Transverse colon (tissue), 4 donors: ENCODE data around the gene ZGRF1. TPM values are rescaled to one million over a fixed set of nuclear protein-coding genes. Genes with fewer than 3 reads are reported as not detected.
"Not testable (repeated sequence)": the region's sequence is repeated elsewhere in the genome, so short reads cannot be mapped to it uniquely, and the experiment has no call there.

Experiments
- DNase-seq: peaks from one replicate; pipeline ENCODE4 v3.0.0-alpha.2; 2019
- H3K27ac ChIP-seq, 4 donors: fragments of 200-600 bp; sonication (generic); 2 replicates each; pipeline ENCODE4 v1.5.1; 2016 to 2018; ENCODE audit warnings: inconsistent platforms in 4 of 4
- H3K27me3 ChIP-seq: fragments of 200-600 bp; sonication (generic); 2 replicates; pipeline ENCODE4 v1.5.1; 2017; ENCODE audit warnings: inconsistent platforms
- H3K36me3 ChIP-seq, 4 donors: fragments of 200-600 bp; sonication (generic); 2 replicates each; pipeline ENCODE4 v1.5.1; 2017 to 2019; ENCODE audit warnings: inconsistent platforms in 4 of 4
- H3K4me1 ChIP-seq, 4 donors: fragments of 200-600 bp; sonication (generic); 2 replicates each; pipeline ENCODE4 v1.5.1; 2017 to 2020; ENCODE audit warnings: inconsistent platforms in 4 of 4
- H3K4me3 ChIP-seq, 4 donors: fragments of 200-600 bp; sonication (generic); 1 replicate in 1 of 4; 2 replicates in 3 of 4; pipeline versions ENCODE4 v1.5.1 to v1.6.1; 2017 to 2019; ENCODE audit warnings: inconsistent platforms in 4 of 4
- H3K9me3 ChIP-seq, 2 donors: fragments of 200-600 bp; sonication (generic); 2 replicates each; pipeline ENCODE4 v1.5.1; 2017 to 2019; ENCODE audit warnings: inconsistent platforms in 2 of 2
- EP300 ChIP-seq: sonication (generic); formaldehyde crosslinking; IDR thresholded peaks from one replicate; pipeline ENCODE4 v1.6.1; 2017; ENCODE audit warnings: antibody characterized with exemption, low read depth
- POLR2A ChIP-seq: fragments of 450-650 bp; IDR thresholded peaks from one replicate; pipeline ENCODE4 v1.6.1; 2016; ENCODE audit warnings: antibody characterized with exemption, mild to moderate bottlenecking, moderate library complexity
- POLR2AphosphoS5 ChIP-seq, 3 donors: sonication (generic); formaldehyde crosslinking; IDR thresholded peaks; one replicate each; pipeline ENCODE4 v1.6.1; 2016; ENCODE audit warnings: antibody characterized with exemption in 3 of 3
- WGBS, 2 donors: methylation state at CpG; one replicate each; pipeline ENCODE4 v1.1.5; 2018; ENCODE audit warnings: low coverage in 1 of 2; 5-methylcytosine and 5-hydroxymethylcytosine counted together
- in situ Hi-C, 4 donors: fragments of 200-750 bp; cut with MboI; loops; one replicate each; pipeline versions ENCODE4 v1.15.0 to v1.15.1; 2017; ENCODE audit warnings: low sequenced_read_pairs in 3 of 4, low pct_ligation_motif_present in 1 of 4, low pct_unique_long_range_greater_than_20kb in 1 of 4
- intact Hi-C: fragments of 100-400 bp; cut with DNase I; formaldehyde crosslinking; loops from one replicate; pipeline ENCODE4 v1.15.1; 2023; ENCODE audit warnings: low total_unique reads
- total RNA-seq, 4 donors: library from RNA; depleted of rRNA; stranded (reverse); fragments of >200 nt; gene quantifications; one replicate each; pipeline ENCODE4 v1.1.0, GENCODE V29; 2016
- TF ChIP-seq, protein P1 (sequence below), 5 experiments: fragments of 200-600 bp in 3 of 5; fragments of 450-650 bp in 2 of 5; sonication (generic) in 3 of 5; IDR thresholded peaks; 1 replicate in 2 of 5; 2 replicates in 3 of 5; pipeline ENCODE4 v1.5.1; 2016 to 2017; ENCODE audit warnings: antibody characterized with exemption in 5 of 5, inconsistent platforms in 3 of 5, mild to moderate bottlenecking in 2 of 5, moderate library complexity in 1 of 5

The ZGRF1 gene
- total RNA-seq, 4 donors from 2014 or later = 0.75 to 7.3 (median 3.7) TPM

- H3K4me1 ChIP-seq = peaks cover 7 to 20% (median 11%) of the 10 kb centered on the region in 4 donors
- WGBS, 2 donors = 34 to 39% methylated on average over 4 of the region's 4 CpGs
- intact Hi-C loops = loop anchor here (10.0 kb wide), 2 partner anchors 121 to 311 kb away; no protein-coding TSS in a partner anchor
- no peak for TF ChIP-seq POLR2AphosphoS5 (IDR thresholded peaks at IDR 0.05)
- TF ChIP-seq, protein P1, sequence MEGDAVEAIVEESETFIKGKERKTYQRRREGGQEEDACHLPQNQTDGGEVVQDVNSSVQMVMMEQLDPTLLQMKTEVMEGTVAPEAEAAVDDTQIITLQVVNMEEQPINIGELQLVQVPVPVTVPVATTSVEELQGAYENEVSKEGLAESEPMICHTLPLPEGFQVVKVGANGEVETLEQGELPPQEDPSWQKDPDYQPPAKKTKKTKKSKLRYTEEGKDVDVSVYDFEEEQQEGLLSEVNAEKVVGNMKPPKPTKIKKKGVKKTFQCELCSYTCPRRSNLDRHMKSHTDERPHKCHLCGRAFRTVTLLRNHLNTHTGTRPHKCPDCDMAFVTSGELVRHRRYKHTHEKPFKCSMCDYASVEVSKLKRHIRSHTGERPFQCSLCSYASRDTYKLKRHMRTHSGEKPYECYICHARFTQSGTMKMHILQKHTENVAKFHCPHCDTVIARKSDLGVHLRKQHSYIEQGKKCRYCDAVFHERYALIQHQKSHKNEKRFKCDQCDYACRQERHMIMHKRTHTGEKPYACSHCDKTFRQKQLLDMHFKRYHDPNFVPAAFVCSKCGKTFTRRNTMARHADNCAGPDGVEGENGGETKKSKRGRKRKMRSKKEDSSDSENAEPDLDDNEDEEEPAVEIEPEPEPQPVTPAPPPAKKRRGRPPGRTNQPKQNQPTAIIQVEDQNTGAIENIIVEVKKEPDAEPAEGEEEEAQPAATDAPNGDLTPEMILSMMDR (IDR thresholded peaks at IDR 0.05) = peak; percentile 20 to 38 (median 36)
- H3K9me3 ChIP-seq = no peaks in the 10 kb centered on the region
- in situ Hi-C loops = loop anchor here in 3 of 4 donors (10.0 to 25.0 kb wide), 3 partner anchors 131 to 396 kb away; partner anchors contain the start of gene AP1AR (in 1 of the 3)
- H3K4me3 ChIP-seq = no peak overlapping the region
- H3K27me3 ChIP-seq = no peaks in the 10 kb centered on the region
- H3K27ac ChIP-seq = no peak overlapping the region
- no peaks in the 10 kb centered on the region for H3K36me3 ChIP-seq
- no peak for DNase-seq
Observed at GRCh38 chr4:112633477-112634235, 3.1 kb downstream of the ZGRF1 start.

DNA sequence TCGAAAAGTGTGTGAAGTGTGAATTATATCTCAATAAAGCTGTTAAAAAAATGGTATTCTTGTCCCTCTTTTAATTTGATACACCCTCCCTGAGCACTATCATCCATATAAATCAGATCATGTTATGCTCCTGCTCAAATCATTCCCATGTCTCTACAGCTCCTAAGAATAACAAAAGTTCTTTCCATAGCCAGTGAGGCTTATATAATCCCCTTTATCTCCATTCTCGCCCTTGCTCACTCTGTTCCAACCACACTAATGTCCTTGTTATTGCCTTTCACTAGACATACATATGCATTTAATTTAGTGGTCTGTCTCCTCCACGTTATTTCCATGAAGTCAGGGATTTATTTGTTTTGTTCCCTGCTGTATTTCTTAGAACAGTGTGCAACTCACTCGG lies 10.5 kb downstream of the ZGRF1 start:
- in situ Hi-C loops = loop anchor here in 3 of 4 donors (10.0 to 25.0 kb wide), 3 partner anchors 129 to 389 kb away; partner anchors contain the start of gene AP1AR (in 1 of the 3)
- H3K4me1 ChIP-seq = no peaks in the 10 kb centered on the region
- intact Hi-C loops = no loop called here
- 91 to 94% methylated on average over 4 of the region's 4 CpGs for WGBS, 2 donors
- no peak for DNase-seq
- TF ChIP-seq POLR2AphosphoS5 (IDR thresholded peaks at IDR 0.05) (no peak), EP300 (no peak), POLR2A (no peak)
- TF ChIP-seq, protein P1 (IDR thresholded peaks at IDR 0.05) = no peak
- no peaks in the 10 kb centered on the region for H3K27me3 ChIP-seq
- H3K4me3 ChIP-seq = no peak overlapping the region
- peaks cover 0 to 5% (median 0%) of the 10 kb centered on the region in 4 donors for H3K36me3 ChIP-seq
- no peaks in the 10 kb centered on the region for H3K9me3 ChIP-seq
- H3K27ac ChIP-seq = no peak overlapping the region

DNA sequence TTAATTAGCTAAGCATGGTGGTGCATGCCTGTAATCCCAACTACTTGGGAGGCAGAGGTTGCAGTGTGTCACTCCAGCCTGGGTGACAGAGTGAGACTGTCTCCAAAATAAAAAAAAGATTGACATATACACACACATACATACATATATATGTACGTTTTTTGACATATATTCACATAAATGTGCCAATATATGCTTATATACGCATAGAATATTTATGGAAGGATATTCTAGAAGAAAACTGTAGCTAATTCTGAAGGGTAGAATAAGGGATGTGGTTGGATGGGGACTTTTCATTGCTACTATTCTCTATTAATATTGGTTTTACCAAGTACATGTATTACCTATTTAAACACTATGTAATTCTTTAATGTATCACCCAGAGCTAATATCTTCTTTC lies 19.7 kb downstream of the ZGRF1 start:
- intact Hi-C loops = no loop called here
- H3K9me3 ChIP-seq = no peaks in the 10 kb centered on the region
- no peaks in the 10 kb centered on the region for H3K27me3 ChIP-seq
- no peak for DNase-seq
- H3K4me1 ChIP-seq = no peaks in the 10 kb centered on the region
- H3K36me3 ChIP-seq = peaks cover 0 to 7% (median 0%) of the 10 kb centered on the region in 4 donors
- in situ Hi-C loops = no loop called here
- WGBS, 2 donors = 94 to 100% methylated on average over 2 of the region's 2 CpGs
- TF ChIP-seq POLR2A (no peak), EP300 (no peak), POLR2AphosphoS5 (IDR thresholded peaks at IDR 0.05) (no peak)
- TF ChIP-seq, protein P1 (IDR thresholded peaks at IDR 0.05) = no peak
- H3K27ac ChIP-seq = no peak overlapping the region
- H3K4me3 ChIP-seq = no peak overlapping the region

DNA sequence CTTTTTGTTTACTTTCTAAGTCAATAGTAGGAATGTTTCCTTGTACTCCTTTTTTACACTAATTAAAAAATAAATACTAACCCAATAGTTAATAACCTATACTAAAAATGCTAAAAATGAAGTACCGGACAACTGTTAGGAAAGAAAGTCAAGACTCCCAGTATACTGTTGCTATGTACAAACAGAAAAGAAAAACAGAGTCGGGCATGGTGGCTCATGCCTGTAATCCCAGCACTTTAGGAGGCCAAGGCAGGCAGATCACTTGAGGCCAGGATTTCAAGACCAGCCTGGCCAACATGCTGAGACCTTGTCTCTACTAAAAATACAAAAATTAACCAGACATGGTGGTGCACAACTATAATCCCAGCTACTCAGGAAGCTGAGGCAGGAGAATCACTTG lies 23.9 kb downstream of the ZGRF1 start:
- H3K36me3 ChIP-seq, DNase-seq, H3K4me3 ChIP-seq, H3K27me3 ChIP-seq, in situ Hi-C loops, intact Hi-C loops, H3K27ac ChIP-seq, H3K9me3 ChIP-seq, H3K4me1 ChIP-seq: not testable (repeated sequence)
- WGBS, 2 donors = 68 to 96% methylated on average over 2 of the region's 2 CpGs
